ENCODE measurements around the gene HYLS1.

HYLS1 gene

GRCh38 chr11:125881291-125881690 lies 6.2 kb upstream of the HYLS1 start:
- H3K9me3 ChIP-seq (ENCODE audit: control insufficient read depth, low read length) = no peaks in the 10 kb centered on the region
- H3K36me3 ChIP-seq (ENCODE audit: control insufficient read depth, insufficient read depth, low read length) = no peaks in the 10 kb centered on the region
- H3K4me3 ChIP-seq (ENCODE audit: low read length) = no peak overlapping the region
- H3K4me1 ChIP-seq (ENCODE audit: control insufficient read depth, insufficient read depth, low read length) = peaks cover 10% of the 10 kb centered on the region
- H3K27me3 ChIP-seq (ENCODE audit: control insufficient read depth, insufficient read depth, low read length) = no peaks in the 10 kb centered on the region
- H3K9ac ChIP-seq (ENCODE audit: low read length) = no peak overlapping the region

- H3K4me3 ChIP-seq (ENCODE audit: low read length) = no peak overlapping the region
- no peaks in the 10 kb centered on the region for H3K9me3 ChIP-seq (ENCODE audit: control insufficient read depth, low read length)
- H3K4me1 ChIP-seq (ENCODE audit: control insufficient read depth, insufficient read depth, low read length) = peaks cover 10% of the 10 kb centered on the region
- no peak overlapping the region for H3K9ac ChIP-seq (ENCODE audit: low read length)
- H3K27me3 ChIP-seq (ENCODE audit: control insufficient read depth, insufficient read depth, low read length) = no peaks in the 10 kb centered on the region
- no peaks in the 10 kb centered on the region for H3K36me3 ChIP-seq (ENCODE audit: control insufficient read depth, insufficient read depth, low read length)
These were observed 4.1 kb upstream of the HYLS1 start for GRCh38 chr11:125883375-125883774.

- Histone ChIP-seq H3K36me3 (ENCODE audit: control insufficient read depth, insufficient read depth, low read length) (no peaks in the 10 kb centered on the region), H3K27me3 (ENCODE audit: control insufficient read depth, insufficient read depth, low read length) (no peaks in the 10 kb centered on the region), H3K4me3 (ENCODE audit: low read length) (no peak overlapping the region), H3K4me1 (ENCODE audit: control insufficient read depth, insufficient read depth, low read length) (peaks cover 2% of the 10 kb centered on the region), H3K9me3 (ENCODE audit: control insufficient read depth, low read length) (no peaks in the 10 kb centered on the region), H3K9ac (ENCODE audit: low read length) (peak overlapping the region; percentile 74)
These were observed 483 bp upstream of the HYLS1 start for GRCh38 chr11:125886997-125887372.

- H3K4me3 ChIP-seq (ENCODE audit: low read length) = no peak overlapping the region
- H3K9ac ChIP-seq (ENCODE audit: low read length) = no peak overlapping the region
- H3K9me3 ChIP-seq (ENCODE audit: control insufficient read depth, low read length) = no peaks in the 10 kb centered on the region
- H3K4me1 ChIP-seq (ENCODE audit: control insufficient read depth, insufficient read depth, low read length) = peaks cover 8% of the 10 kb centered on the region
- H3K27me3 ChIP-seq (ENCODE audit: control insufficient read depth, insufficient read depth, low read length) = no peaks in the 10 kb centered on the region
- no peaks in the 10 kb centered on the region for H3K36me3 ChIP-seq (ENCODE audit: control insufficient read depth, insufficient read depth, low read length)
These were observed 3.1 kb downstream of the HYLS1 start for GRCh38 chr11:125890447-125891100.

- Histone ChIP-seq H3K27me3 (ENCODE audit: control insufficient read depth, insufficient read depth, low read length) (no peaks in the 10 kb centered on the region), H3K4me1 (ENCODE audit: control insufficient read depth, insufficient read depth, low read length) (peaks cover 8% of the 10 kb centered on the region), H3K36me3 (ENCODE audit: control insufficient read depth, insufficient read depth, low read length) (no peaks in the 10 kb centered on the region), H3K4me3 (ENCODE audit: low read length) (no peak overlapping the region), H3K9ac (ENCODE audit: low read length) (no peak overlapping the region), H3K9me3 (ENCODE audit: control insufficient read depth, low read length) (no peaks in the 10 kb centered on the region)
These were observed 4.6 kb downstream of the HYLS1 start for GRCh38 chr11:125892071-125892470.

GRCh38 chr11:125892994-125893393 lies 5.5 kb downstream of the HYLS1 start:
- Histone ChIP-seq H3K4me3 (ENCODE audit: low read length) (no peak overlapping the region), H3K4me1 (ENCODE audit: control insufficient read depth, insufficient read depth, low read length) (peaks cover 8% of the 10 kb centered on the region), H3K36me3 (ENCODE audit: control insufficient read depth, insufficient read depth, low read length) (no peaks in the 10 kb centered on the region), H3K27me3 (ENCODE audit: control insufficient read depth, insufficient read depth, low read length) (no peaks in the 10 kb centered on the region), H3K9me3 (ENCODE audit: control insufficient read depth, low read length) (no peaks in the 10 kb centered on the region), H3K9ac (ENCODE audit: low read length) (no peak overlapping the region)

GRCh38 chr11:125901872-125902271 lies 14.4 kb downstream of the HYLS1 start:
- Histone ChIP-seq H3K9me3 (ENCODE audit: control insufficient read depth, low read length) (no peaks in the 10 kb centered on the region), H3K9ac (ENCODE audit: low read length) (no peak overlapping the region), H3K4me3 (ENCODE audit: low read length) (no peak overlapping the region), H3K36me3 (ENCODE audit: control insufficient read depth, insufficient read depth, low read length) (no peaks in the 10 kb centered on the region), H3K4me1 (ENCODE audit: control insufficient read depth, insufficient read depth, low read length) (peaks cover 16% of the 10 kb centered on the region), H3K27me3 (ENCODE audit: control insufficient read depth, insufficient read depth, low read length) (peaks cover 17% of the 10 kb centered on the region)

- no peaks in the 10 kb centered on the region for H3K36me3 ChIP-seq (ENCODE audit: control insufficient read depth, insufficient read depth, low read length)
- peaks cover 16% of the 10 kb centered on the region for H3K4me1 ChIP-seq (ENCODE audit: control insufficient read depth, insufficient read depth, low read length)
- H3K9ac ChIP-seq (ENCODE audit: low read length) = peak overlapping the region; percentile 89
- H3K9me3 ChIP-seq (ENCODE audit: control insufficient read depth, low read length) = no peaks in the 10 kb centered on the region
- H3K27me3 ChIP-seq (ENCODE audit: control insufficient read depth, insufficient read depth, low read length) = peaks cover 17% of the 10 kb centered on the region
- H3K4me3 ChIP-seq (ENCODE audit: low read length) = peak overlapping the region; percentile 72
These were observed 14.9 kb downstream of the HYLS1 start for GRCh38 chr11:125902277-125902926.

GRCh38 chr11:125902927-125903710 lies 15.7 kb downstream of the HYLS1 start, which contains the start of gene PUS3:
TSS of gene PUS3 (minus strand) at chr11:125903206. CDS start at chr11:125896284, 6,922 bp downstream.
- peak within 1 kb of the TSS; percentile 89 for H3K9ac ChIP-seq (ENCODE audit: low read length)
- no peaks in the 10 kb centered on the region for H3K9me3 ChIP-seq (ENCODE audit: control insufficient read depth, low read length)
- H3K36me3 ChIP-seq (ENCODE audit: control insufficient read depth, insufficient read depth, low read length) = no peaks in the 10 kb centered on the region
- H3K27me3 ChIP-seq (ENCODE audit: control insufficient read depth, insufficient read depth, low read length) = peaks cover 17% of the 10 kb centered on the region
- peaks cover 16% of the 10 kb centered on the region for H3K4me1 ChIP-seq (ENCODE audit: control insufficient read depth, insufficient read depth, low read length)
- peak within 1 kb of the TSS; percentile 72 for H3K4me3 ChIP-seq (ENCODE audit: low read length)

GRCh38 chr11:125903711-125904659 lies 16.5 kb downstream of the HYLS1 start, which contains the start of gene DDX25:
TSS of gene DDX25 (plus strand) at chr11:125904508. CDS start at chr11:125904518, 10 bp downstream.
- peaks cover 17% of the 10 kb centered on the region for H3K27me3 ChIP-seq (ENCODE audit: control insufficient read depth, insufficient read depth, low read length)
- H3K4me1 ChIP-seq (ENCODE audit: control insufficient read depth, insufficient read depth, low read length) = peaks cover 16% of the 10 kb centered on the region
- no peaks in the 10 kb centered on the region for H3K9me3 ChIP-seq (ENCODE audit: control insufficient read depth, low read length)
- no peak within 1 kb of the TSS for H3K9ac ChIP-seq (ENCODE audit: low read length)
- peak within 1 kb of the TSS; percentile 72 for H3K4me3 ChIP-seq (ENCODE audit: low read length)
- no peaks in the 10 kb centered on the region for H3K36me3 ChIP-seq (ENCODE audit: control insufficient read depth, insufficient read depth, low read length)

- Histone ChIP-seq H3K4me3 (ENCODE audit: low read length) (no peak overlapping the region), H3K36me3 (ENCODE audit: control insufficient read depth, insufficient read depth, low read length) (no peaks in the 10 kb centered on the region), H3K4me1 (ENCODE audit: control insufficient read depth, insufficient read depth, low read length) (peaks cover 16% of the 10 kb centered on the region), H3K27me3 (ENCODE audit: control insufficient read depth, insufficient read depth, low read length) (peaks cover 17% of the 10 kb centered on the region), H3K9me3 (ENCODE audit: control insufficient read depth, low read length) (no peaks in the 10 kb centered on the region), H3K9ac (ENCODE audit: low read length) (no peak overlapping the region)
These were observed 17.2 kb downstream of the HYLS1 start for GRCh38 chr11:125904678-125905077.

Measured in mucosa of stomach (tissue), 1 donor.